ENCODE measurements around the gene RHO. TPM values are rescaled to one million over a fixed set of nuclear protein-coding genes. Genes with fewer than 3 reads are reported as not detected.
"Not testable (repeated sequence)": the region's sequence is repeated elsewhere in the genome, so short reads cannot be mapped to it uniquely, and the experiment has no call there.

The RHO gene
- total RNA-seq, 1 experiment from 2014 or later, result not detected

GRCh38 chr3:129486664-129487035 is 41.8 kb upstream of the RHO start:
- Mint-ChIP-seq H3K4me3 (peak overlapping the region; percentile 9; the same call in 1 of the 2 replicates), H3K36me3 (peaks cover 12% of the 10 kb centered on the region), H3K27me3 (ENCODE audit: low read depth) (no peaks in the 10 kb centered on the region), H3K4me1 (peaks cover 54% of the 10 kb centered on the region), H3K9me3 (no peaks in the 10 kb centered on the region), H3K27ac (peak overlapping the region; percentile 91)
- CTCF ChIA-PET, result interaction anchor here (0.6 to 2.5 kb wide), 9 partner anchors 16 to 456 kb away, joined by 3 to 17 read pairs (median 4); no protein-coding TSS in a partner anchor
- POLR2A ChIA-PET, result no interaction called here
- TF ChIP-seq NFYB (CRISPR knock-in tag; conservative IDR thresholded peaks at IDR 0.05; ENCODE audit: low read depth) (no peak), FOXK1 (CRISPR knock-in tag; IDR thresholded peaks at IDR 0.05) (no peak), FOXP1 (CRISPR knock-in tag; IDR thresholded peaks at IDR 0.05; ENCODE audit: borderline replicate concordance) (no peak), ATF6 (CRISPR knock-in tag; IDR thresholded peaks at IDR 0.05) (no peak), ZNF423 (CRISPR knock-in tag; IDR thresholded peaks at IDR 0.05) (no peak), IRF1 (CRISPR knock-in tag; IDR thresholded peaks at IDR 0.05) (no peak), NFATC4 (CRISPR knock-in tag; IDR thresholded peaks at IDR 0.05) (no peak)
- TF ChIP-seq, protein P1, sequence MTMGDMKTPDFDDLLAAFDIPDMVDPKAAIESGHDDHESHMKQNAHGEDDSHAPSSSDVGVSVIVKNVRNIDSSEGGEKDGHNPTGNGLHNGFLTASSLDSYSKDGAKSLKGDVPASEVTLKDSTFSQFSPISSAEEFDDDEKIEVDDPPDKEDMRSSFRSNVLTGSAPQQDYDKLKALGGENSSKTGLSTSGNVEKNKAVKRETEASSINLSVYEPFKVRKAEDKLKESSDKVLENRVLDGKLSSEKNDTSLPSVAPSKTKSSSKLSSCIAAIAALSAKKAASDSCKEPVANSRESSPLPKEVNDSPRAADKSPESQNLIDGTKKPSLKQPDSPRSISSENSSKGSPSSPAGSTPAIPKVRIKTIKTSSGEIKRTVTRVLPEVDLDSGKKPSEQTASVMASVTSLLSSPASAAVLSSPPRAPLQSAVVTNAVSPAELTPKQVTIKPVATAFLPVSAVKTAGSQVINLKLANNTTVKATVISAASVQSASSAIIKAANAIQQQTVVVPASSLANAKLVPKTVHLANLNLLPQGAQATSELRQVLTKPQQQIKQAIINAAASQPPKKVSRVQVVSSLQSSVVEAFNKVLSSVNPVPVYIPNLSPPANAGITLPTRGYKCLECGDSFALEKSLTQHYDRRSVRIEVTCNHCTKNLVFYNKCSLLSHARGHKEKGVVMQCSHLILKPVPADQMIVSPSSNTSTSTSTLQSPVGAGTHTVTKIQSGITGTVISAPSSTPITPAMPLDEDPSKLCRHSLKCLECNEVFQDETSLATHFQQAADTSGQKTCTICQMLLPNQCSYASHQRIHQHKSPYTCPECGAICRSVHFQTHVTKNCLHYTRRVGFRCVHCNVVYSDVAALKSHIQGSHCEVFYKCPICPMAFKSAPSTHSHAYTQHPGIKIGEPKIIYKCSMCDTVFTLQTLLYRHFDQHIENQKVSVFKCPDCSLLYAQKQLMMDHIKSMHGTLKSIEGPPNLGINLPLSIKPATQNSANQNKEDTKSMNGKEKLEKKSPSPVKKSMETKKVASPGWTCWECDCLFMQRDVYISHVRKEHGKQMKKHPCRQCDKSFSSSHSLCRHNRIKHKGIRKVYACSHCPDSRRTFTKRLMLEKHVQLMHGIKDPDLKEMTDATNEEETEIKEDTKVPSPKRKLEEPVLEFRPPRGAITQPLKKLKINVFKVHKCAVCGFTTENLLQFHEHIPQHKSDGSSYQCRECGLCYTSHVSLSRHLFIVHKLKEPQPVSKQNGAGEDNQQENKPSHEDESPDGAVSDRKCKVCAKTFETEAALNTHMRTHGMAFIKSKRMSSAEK (CRISPR knock-in tag; IDR thresholded peaks at IDR 0.05; ENCODE audit: borderline replicate concordance), result no peak
- DNase-seq (ENCODE audit: low spot score), result no peak
- ATAC-seq, result no peak

DNA sequence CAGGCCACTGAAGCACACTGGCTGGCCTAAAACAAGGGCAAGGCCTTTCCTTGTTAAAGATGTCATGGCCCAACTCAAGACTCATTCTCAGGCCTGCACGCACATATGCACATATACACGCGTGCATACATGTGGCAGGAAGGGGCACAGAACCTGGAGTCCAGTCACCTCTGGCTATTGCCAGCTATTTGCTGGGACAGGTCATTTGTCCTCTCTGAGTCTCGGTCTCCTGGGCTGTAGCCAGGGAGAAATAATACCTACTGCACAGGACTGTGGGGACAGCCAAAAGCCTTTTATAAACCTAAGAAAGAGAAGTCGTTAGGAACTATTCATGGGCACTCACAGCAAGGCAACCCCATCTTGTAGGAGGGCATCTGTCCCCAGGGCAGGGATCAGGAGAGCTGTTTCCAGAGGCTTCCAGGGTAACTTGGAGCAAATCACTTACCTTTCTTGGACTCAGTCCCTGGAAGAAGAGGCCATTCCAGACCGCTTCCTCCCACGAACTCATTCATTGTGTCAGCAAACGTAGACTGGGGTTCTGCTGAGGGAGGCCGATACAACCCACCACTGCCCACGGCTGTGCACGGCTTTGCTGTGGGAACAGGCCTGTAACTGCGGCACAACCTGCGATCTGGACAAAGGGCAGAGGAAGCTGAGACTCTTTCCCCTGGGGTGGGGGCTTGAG is 41.1 kb upstream of the RHO start:
- H3K27ac Mint-ChIP-seq, result peak overlapping the region; percentile 54
- peaks cover 9% of the 10 kb centered on the region for H3K36me3 Mint-ChIP-seq
- ChIA-PET POLR2A (no interaction called here), CTCF (interaction anchor here (1.2 to 2.5 kb wide), 4 partner anchors 104 to 455 kb away, joined by 3 to 17 read pairs (median 7); no protein-coding TSS in a partner anchor)
- no peaks in the 10 kb centered on the region for H3K27me3 Mint-ChIP-seq (ENCODE audit: low read depth)
- H3K9me3 Mint-ChIP-seq, result no peaks in the 10 kb centered on the region
- ATAC-seq (no peak), DNase-seq (ENCODE audit: low spot score) (no peak)
- H3K4me1 Mint-ChIP-seq, result peaks cover 48% of the 10 kb centered on the region
- no peak for TF ChIP-seq EMX1 (CRISPR knock-in tag; IDR thresholded peaks at IDR 0.05)
- H3K4me3 Mint-ChIP-seq, result no peak overlapping the region

- CTCF ChIA-PET, result interaction anchor here (1.9 kb wide), 1 partner anchor 454 kb away, joined by 6 read pairs; no protein-coding TSS in a partner anchor
- Mint-ChIP-seq H3K27ac (peak overlapping the region; percentile 54; the same call in 1 of the 2 replicates), H3K4me1 (peaks cover 42% of the 10 kb centered on the region)
- ATAC-seq; H3K9me3 Mint-ChIP-seq; H3K36me3 Mint-ChIP-seq; DNase-seq (ENCODE audit: low spot score); H3K4me3 Mint-ChIP-seq; H3K27me3 Mint-ChIP-seq (ENCODE audit: low read depth); POLR2A ChIA-PET: not testable (repeated sequence)
Measured at GRCh38 chr3:129487868-129488335, 40.5 kb upstream of the RHO start.

- not testable (repeated sequence) for H3K27me3 Mint-ChIP-seq (ENCODE audit: low read depth); H3K4me3 Mint-ChIP-seq; H3K9me3 Mint-ChIP-seq; ATAC-seq; H3K36me3 Mint-ChIP-seq; DNase-seq (ENCODE audit: low spot score)
- peaks cover 35% of the 10 kb centered on the region for H3K4me1 Mint-ChIP-seq
- ChIA-PET POLR2A (interaction anchor here (0.7 kb wide), 1 partner anchor 25 kb away, joined by 3 read pairs; no protein-coding TSS in a partner anchor), CTCF (interaction anchor here (0.7 to 2.3 kb wide), 18 partner anchors 14 to 453 kb away, joined by 3 to 84 read pairs (median 8); partner anchors contain the start of genes IFT122 and MBD4)
- peak overlapping the region; percentile 14; the same call in 1 of the 2 replicates for H3K27ac Mint-ChIP-seq
Measured at GRCh38 chr3:129489258-129489657, 39.2 kb upstream of the RHO start.

All from WTC11 (cell line).